SJCRH30 (cell line): ENCODE measurements around the gene SPTLC2. TPM values are rescaled to one million over a fixed set of nuclear protein-coding genes. Genes with fewer than 3 reads are reported as not detected.

Experiments used
- DNase-seq, 2 experiments: peaks; one replicate each; pipeline ENCODE4 v3.0.0-alpha.2; 2015 to 2020
- H3K27ac ChIP-seq: fragments of 250-450 bp; sonication (Bioruptor Pico); 2 replicates; pipeline ENCODE4 v1.5.1; 2020; ENCODE audit warnings: mild to moderate bottlenecking, moderate library complexity
- H3K27me3 ChIP-seq: fragments of 250-450 bp; sonication (Bioruptor Pico); 2 replicates; pipeline ENCODE4 v1.5.1; 2020; ENCODE audit warnings: mild to moderate bottlenecking, moderate library complexity
- H3K36me3 ChIP-seq: fragments of 250-450 bp; sonication (Bioruptor Pico); 2 replicates; pipeline ENCODE4 v1.5.1; 2020; ENCODE audit warnings: mild to moderate bottlenecking, moderate library complexity
- H3K4me1 ChIP-seq: fragments of 250-450 bp; sonication (Bioruptor Pico); 2 replicates; pipeline ENCODE4 v1.5.1; 2020; ENCODE audit warnings: mild to moderate bottlenecking, moderate library complexity
- H3K4me3 ChIP-seq: fragments of 250-450 bp; sonication (Bioruptor Pico); 2 replicates; pipeline ENCODE4 v1.5.1; 2020; ENCODE audit warnings: mild to moderate bottlenecking, moderate library complexity
- H3K9me3 ChIP-seq: fragments of 250-450 bp; sonication (Bioruptor Pico); replicated peaks from 2 replicates; pipeline ENCODE4 v1.5.1; 2020; ENCODE audit warnings: mild to moderate bottlenecking, moderate library complexity
- total RNA-seq: library from RNA; depleted of rRNA; stranded (reverse); fragments of >200 nt; shearing (Covaris generic); gene quantifications from 2 replicates; pipeline ENCODE4 v1.2.3, GENCODE V29; 2014

Gene SPTLC2
- total RNA-seq, 1 experiment from 2014 or later: 15.1 TPM

- H3K27me3 ChIP-seq: no peaks in the 10 kb centered on the region; the same call in 1 of the 2 replicates
- no peak for DNase-seq
- no peaks in the 10 kb centered on the region for H3K36me3 ChIP-seq
- H3K27ac ChIP-seq: no peak overlapping the region
- peaks cover 3% of the 10 kb centered on the region; the same call in 1 of the 2 replicates for H3K9me3 ChIP-seq
- no peaks in the 10 kb centered on the region for H3K4me1 ChIP-seq
- no peak overlapping the region for H3K4me3 ChIP-seq
Observed at GRCh38 chr14:77503138-77503537, 113.3 kb downstream of the SPTLC2 start.

- Histone ChIP-seq H3K4me3 (no peak overlapping the region), H3K4me1 (no peaks in the 10 kb centered on the region), H3K36me3 (no peaks in the 10 kb centered on the region), H3K27ac (no peak overlapping the region), H3K9me3 (peaks cover 3% of the 10 kb centered on the region; the same call in 1 of the 2 replicates), H3K27me3 (no peaks in the 10 kb centered on the region; the same call in 1 of the 2 replicates)
- DNase-seq: no peak
Observed at GRCh38 chr14:77502109-77502782, 114.2 kb downstream of the SPTLC2 start.

GRCh38 chr14:77498984-77499527 lies 117.4 kb downstream of the SPTLC2 start:
- H3K27ac ChIP-seq: no peak overlapping the region
- no peaks in the 10 kb centered on the region; the same call in 1 of the 2 replicates for H3K27me3 ChIP-seq
- no peaks in the 10 kb centered on the region for H3K4me1 ChIP-seq
- no peaks in the 10 kb centered on the region for H3K36me3 ChIP-seq
- H3K9me3 ChIP-seq: peaks cover 3% of the 10 kb centered on the region; the same call in 1 of the 2 replicates
- DNase-seq: peak in 1 of 2 experiments; percentile 11
- H3K4me3 ChIP-seq: peak overlapping the region; percentile 54

- no peaks in the 10 kb centered on the region; the same call in 1 of the 2 replicates for H3K27me3 ChIP-seq
- DNase-seq: peak in 1 of 2 experiments; percentile 16
- no peaks in the 10 kb centered on the region for H3K36me3 ChIP-seq
- H3K4me3 ChIP-seq: peak within 1 kb of the TSS; percentile 54
- no peaks in the 10 kb centered on the region for H3K4me1 ChIP-seq
- peaks cover 3% of the 10 kb centered on the region; the same call in 1 of the 2 replicates for H3K9me3 ChIP-seq
- H3K27ac ChIP-seq: no peak within 1 kb of the TSS
Observed at GRCh38 chr14:77498120-77498979, 118.1 kb downstream of the SPTLC2 start, which contains the start of gene ISM2. Gene ISM2 (minus strand): TSS chr14:77498816. CDS start chr14:77498793, 23 bp downstream.

- H3K4me3 ChIP-seq: no peak overlapping the region
- H3K9me3 ChIP-seq: no peaks in the 10 kb centered on the region
- H3K27ac ChIP-seq: no peak overlapping the region
- DNase-seq: no peak
- no peaks in the 10 kb centered on the region for H3K36me3 ChIP-seq
- H3K27me3 ChIP-seq: no peaks in the 10 kb centered on the region; the same call in 1 of the 2 replicates
- no peaks in the 10 kb centered on the region for H3K4me1 ChIP-seq
Observed at GRCh38 chr14:77495334-77495733, 121.1 kb downstream of the SPTLC2 start.

- Histone ChIP-seq H3K27ac (no peak overlapping the region), H3K27me3 (no peaks in the 10 kb centered on the region), H3K36me3 (no peaks in the 10 kb centered on the region), H3K9me3 (no peaks in the 10 kb centered on the region), H3K4me3 (no peak overlapping the region), H3K4me1 (no peaks in the 10 kb centered on the region)
- DNase-seq: no peak
Observed at GRCh38 chr14:77491056-77491455, 125.4 kb downstream of the SPTLC2 start.

GRCh38 chr14:77490347-77490986 lies 126.0 kb downstream of the SPTLC2 start:
- no peaks in the 10 kb centered on the region for H3K9me3 ChIP-seq
- no peak overlapping the region for H3K4me3 ChIP-seq
- no peak for DNase-seq
- H3K36me3 ChIP-seq: no peaks in the 10 kb centered on the region
- no peak overlapping the region for H3K27ac ChIP-seq
- H3K27me3 ChIP-seq: no peaks in the 10 kb centered on the region
- no peaks in the 10 kb centered on the region for H3K4me1 ChIP-seq

GRCh38 chr14:77489041-77489440 lies 127.4 kb downstream of the SPTLC2 start:
- no peaks in the 10 kb centered on the region for H3K27me3 ChIP-seq
- H3K4me3 ChIP-seq: no peak overlapping the region
- no peak overlapping the region for H3K27ac ChIP-seq
- no peak for DNase-seq
- H3K4me1 ChIP-seq: no peaks in the 10 kb centered on the region
- H3K9me3 ChIP-seq: no peaks in the 10 kb centered on the region
- H3K36me3 ChIP-seq: no peaks in the 10 kb centered on the region

- no peak overlapping the region for H3K27ac ChIP-seq
- H3K27me3 ChIP-seq: no peaks in the 10 kb centered on the region
- no peaks in the 10 kb centered on the region for H3K36me3 ChIP-seq
- no peak for DNase-seq
- no peaks in the 10 kb centered on the region for H3K9me3 ChIP-seq
- H3K4me1 ChIP-seq: no peaks in the 10 kb centered on the region
- H3K4me3 ChIP-seq: no peak overlapping the region
Observed at GRCh38 chr14:77488558-77488957, 127.9 kb downstream of the SPTLC2 start.

- no peak for DNase-seq
- no peaks in the 10 kb centered on the region for H3K36me3 ChIP-seq
- no peaks in the 10 kb centered on the region for H3K27me3 ChIP-seq
- H3K4me1 ChIP-seq: no peaks in the 10 kb centered on the region
- H3K9me3 ChIP-seq: no peaks in the 10 kb centered on the region
- no peak overlapping the region for H3K4me3 ChIP-seq
- H3K27ac ChIP-seq: no peak overlapping the region
Observed at GRCh38 chr14:77485901-77486678, 130.3 kb downstream of the SPTLC2 start.

- Histone ChIP-seq H3K27me3 (no peaks in the 10 kb centered on the region), H3K27ac (no peak overlapping the region), H3K4me3 (no peak overlapping the region), H3K9me3 (no peaks in the 10 kb centered on the region), H3K36me3 (no peaks in the 10 kb centered on the region), H3K4me1 (no peaks in the 10 kb centered on the region)
- no peak for DNase-seq
Observed at GRCh38 chr14:77485256-77485655, 131.2 kb downstream of the SPTLC2 start.

- no peaks in the 10 kb centered on the region for H3K27me3 ChIP-seq
- H3K4me1 ChIP-seq: no peaks in the 10 kb centered on the region
- no peaks in the 10 kb centered on the region for H3K36me3 ChIP-seq
- DNase-seq: no peak
- H3K4me3 ChIP-seq: no peak overlapping the region
- no peak overlapping the region for H3K27ac ChIP-seq
- H3K9me3 ChIP-seq: no peaks in the 10 kb centered on the region
Observed at GRCh38 chr14:77482422-77482821, 134.0 kb downstream of the SPTLC2 start.

- no peak overlapping the region for H3K27ac ChIP-seq
- no peaks in the 10 kb centered on the region for H3K36me3 ChIP-seq
- no peaks in the 10 kb centered on the region for H3K9me3 ChIP-seq
- no peaks in the 10 kb centered on the region for H3K4me1 ChIP-seq
- no peak overlapping the region for H3K4me3 ChIP-seq
- DNase-seq: no peak
- H3K27me3 ChIP-seq: no peaks in the 10 kb centered on the region
Observed at GRCh38 chr14:77478796-77479195, 137.6 kb downstream of the SPTLC2 start.

- H3K4me3 ChIP-seq: no peak overlapping the region
- no peaks in the 10 kb centered on the region for H3K9me3 ChIP-seq
- no peaks in the 10 kb centered on the region for H3K4me1 ChIP-seq
- H3K27me3 ChIP-seq: 0 out of 2 replicates have a peak, but pooled peaks cover under 1% of the 10 kb centered on the region
- H3K27ac ChIP-seq: no peak overlapping the region
- DNase-seq: no peak
- H3K36me3 ChIP-seq: no peaks in the 10 kb centered on the region
Observed at GRCh38 chr14:77478029-77478428, 138.4 kb downstream of the SPTLC2 start.
